GM19463 (cell line): Measurements from ENCODE around the gene SFMBT2.

ENCODE experiments used
- ATAC-seq: cut with Tn5 transposase; IDR thresholded peaks from one replicate; pipeline ENCODE4 v1.9.1; 2021; ENCODE audit warnings: mild to moderate bottlenecking, moderate library complexity; ENCODE audit not compliant: unreplicated experiment

SFMBT2 gene

DNA sequence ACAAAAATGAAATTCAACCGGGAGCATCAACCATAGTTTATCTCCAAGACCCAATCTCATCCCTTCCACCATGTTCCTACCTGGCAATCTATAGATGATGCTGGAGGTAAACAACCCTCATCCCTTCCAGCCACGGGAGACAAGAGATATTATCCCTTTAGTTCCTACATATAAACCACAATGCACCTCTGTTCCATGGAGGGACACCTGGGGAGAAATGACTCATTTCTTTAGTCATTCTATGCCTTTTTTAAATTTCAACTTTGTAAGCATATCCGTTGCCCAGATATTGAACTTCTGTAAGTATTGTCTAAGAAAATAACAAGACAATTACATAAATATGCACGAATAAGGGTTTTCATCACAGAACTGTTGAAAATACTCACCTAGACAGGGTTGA lies 15.5 kb upstream of the SFMBT2 start:
- ATAC-seq, result no peak

DNA sequence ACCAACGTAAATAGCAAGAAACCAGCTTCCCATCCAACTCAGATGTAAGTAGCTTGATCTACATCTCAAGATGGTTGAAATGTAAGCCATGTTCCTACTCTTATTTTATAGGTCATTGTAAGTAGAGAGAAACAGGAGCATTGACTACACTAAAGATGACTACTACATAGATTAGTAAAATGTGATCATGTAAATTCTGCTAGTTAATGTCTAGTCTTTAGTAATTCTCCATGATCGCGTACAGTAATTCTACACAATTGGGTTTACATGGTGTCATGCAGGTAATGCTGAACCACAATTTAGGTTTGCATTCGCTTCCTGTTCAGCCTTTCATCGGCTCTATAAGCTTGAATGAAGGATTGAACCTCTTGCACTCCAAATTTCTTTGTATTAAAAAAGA lies 14.9 kb upstream of the SFMBT2 start:
- ATAC-seq, result no peak

DNA sequence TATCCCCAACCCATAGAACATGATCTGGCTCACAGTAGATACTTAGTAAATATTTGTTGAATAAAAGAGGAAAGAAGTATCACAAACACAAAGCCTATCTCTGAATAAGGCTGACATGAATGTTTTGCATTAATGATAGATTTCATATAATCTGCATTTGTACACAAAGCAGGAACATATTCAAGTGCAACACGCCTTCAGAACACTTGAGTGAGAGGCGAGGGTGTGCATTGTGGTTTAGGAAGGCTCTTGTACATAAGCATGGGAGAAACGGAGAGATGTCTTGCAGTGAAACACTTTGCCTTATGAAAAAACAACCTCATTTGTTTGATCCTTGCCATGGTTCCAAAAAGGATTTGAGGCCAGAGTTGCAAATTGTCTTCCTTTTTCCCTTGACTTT lies 14.1 kb upstream of the SFMBT2 start:
- no peak for ATAC-seq

DNA sequence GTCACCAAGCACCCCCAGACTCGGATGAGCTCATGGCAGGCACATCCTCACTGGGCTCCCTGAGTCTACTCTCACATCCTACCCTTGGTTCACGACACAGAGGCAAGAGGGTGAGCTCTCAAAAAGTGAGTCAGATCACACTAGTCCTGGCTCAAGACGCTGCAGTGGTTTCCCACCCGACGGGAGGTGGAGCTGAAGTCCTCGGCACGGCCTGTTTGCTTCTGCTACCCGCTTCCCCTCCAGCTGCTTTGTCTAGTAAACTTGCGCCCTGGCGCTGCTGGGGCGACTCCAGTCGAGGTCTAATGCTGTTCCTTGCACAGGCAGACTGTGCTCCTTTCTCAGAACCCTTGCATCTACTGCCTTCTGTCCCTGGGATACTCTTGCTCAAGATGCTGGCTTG lies 13.5 kb upstream of the SFMBT2 start:
- no peak for ATAC-seq

DNA sequence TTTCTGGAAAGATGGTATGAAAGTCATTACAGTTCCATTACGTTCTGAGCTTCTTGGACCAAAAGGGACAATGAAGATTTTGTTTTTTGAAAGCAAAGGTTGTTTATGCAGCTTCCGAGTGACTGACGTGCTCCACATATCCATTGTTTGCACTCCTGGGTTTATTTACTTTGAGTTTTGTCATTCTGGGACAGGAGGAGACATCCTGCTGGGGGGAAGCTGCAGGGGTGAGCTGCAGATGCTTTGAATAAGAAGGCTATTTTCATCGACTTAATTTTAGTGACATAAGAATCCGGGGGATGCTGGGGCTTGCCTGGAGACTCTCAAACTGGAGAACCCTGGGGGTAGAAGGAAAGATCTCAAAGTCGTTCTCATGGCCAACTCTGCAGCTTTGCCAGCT lies 12.7 kb upstream of the SFMBT2 start:
- no peak for ATAC-seq

DNA sequence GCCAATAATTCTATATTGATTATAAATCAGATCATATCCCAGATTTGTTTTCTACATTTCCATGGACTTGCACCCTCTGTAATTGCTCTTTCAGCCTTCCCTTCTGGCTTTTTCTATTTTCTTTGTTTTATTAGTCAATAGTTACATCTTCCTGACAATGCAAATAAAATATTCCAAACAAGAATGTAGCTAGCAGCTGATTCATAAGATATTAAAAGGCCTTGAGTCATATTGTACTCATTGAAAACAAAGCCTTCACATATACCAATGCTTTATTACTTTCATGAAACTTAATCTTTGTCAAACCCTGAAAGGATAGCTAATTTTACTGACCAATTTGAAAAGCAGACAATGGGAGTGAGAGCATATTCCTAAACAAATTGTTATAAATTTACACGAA lies 10.7 kb upstream of the SFMBT2 start:
- no peak for ATAC-seq

DNA sequence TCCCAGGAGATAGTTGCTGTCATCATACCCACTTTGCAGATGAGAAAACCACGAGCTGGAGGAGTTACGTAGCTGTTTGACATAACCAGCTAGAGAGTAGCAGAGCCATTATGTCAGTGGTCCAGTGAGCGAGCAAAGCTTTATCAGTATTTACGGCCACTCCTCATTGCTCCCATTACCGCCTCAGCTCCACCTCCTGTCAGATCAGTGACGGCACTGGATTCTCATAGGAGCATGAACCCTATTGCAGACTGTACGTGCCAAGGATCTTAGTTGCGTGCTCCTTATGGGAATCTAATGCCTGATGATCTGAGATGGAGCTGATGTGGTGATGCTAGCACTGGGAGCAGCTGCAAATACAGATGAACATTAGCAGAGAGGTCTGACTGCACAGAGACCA lies 9.2 kb upstream of the SFMBT2 start:
- no peak for ATAC-seq

DNA sequence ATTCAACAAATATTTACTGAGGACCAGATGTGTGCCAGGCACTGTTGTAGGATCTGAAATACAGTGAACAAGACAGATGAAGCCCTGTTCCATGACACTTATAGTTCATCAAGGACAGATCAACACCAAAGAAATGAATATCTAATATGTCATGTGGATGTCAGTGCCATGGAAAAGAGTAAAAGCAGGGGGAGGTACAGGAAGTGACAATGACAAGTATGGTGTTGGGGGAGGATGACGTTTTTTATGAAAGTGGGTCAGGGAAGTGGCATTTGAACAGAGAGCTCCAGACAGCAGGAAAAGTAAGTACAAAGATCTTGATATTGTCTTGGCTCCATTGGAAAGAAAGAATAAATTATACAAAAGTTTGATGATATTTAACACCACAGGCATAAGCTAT lies 7.0 kb upstream of the SFMBT2 start:
- ATAC-seq, result no peak

DNA sequence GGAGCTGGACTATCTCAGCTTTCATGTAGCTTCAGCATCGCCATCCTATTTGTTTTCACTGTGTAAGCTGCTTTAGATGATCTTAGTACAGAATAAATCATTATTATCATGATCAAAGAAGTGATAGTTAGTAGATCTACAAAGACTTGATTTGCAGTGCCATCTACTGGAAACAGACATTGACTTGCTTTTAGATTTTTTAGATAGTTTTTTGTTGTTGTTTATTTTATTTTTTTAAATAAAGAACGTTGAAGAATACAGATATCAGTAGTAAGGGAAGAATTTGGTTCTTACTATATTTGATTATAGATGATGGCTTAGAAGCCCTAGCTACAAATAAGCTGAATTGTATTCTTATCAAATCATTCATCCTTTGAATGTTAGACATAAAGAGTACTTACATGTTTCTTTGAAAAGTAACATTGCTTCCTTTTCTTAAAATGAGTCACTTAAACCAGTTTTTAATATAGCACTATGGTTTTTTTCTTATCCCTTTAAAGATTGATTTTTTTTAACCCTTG lies 6.3 kb upstream of the SFMBT2 start:
- ATAC-seq, result no peak

DNA sequence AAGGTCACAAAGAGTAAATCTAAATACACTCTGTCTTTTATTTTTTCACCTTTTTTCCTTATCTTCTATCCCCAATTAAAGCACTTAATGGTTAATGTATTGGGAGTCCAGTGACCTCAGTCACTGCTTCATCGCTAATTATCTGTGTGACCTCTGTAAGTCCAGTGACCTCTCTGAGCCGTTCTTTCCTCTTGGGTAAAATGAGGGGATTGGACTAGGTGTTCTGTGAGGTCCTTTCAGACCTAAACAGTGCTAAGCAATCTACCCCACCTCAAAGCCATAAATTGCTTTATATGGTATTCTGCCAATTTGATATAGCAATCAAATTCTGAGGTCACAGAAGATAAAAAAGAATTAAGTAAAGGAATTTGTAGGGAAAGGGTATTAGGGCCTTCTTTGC lies 3.9 kb upstream of the SFMBT2 start:
- ATAC-seq, result no peak

DNA sequence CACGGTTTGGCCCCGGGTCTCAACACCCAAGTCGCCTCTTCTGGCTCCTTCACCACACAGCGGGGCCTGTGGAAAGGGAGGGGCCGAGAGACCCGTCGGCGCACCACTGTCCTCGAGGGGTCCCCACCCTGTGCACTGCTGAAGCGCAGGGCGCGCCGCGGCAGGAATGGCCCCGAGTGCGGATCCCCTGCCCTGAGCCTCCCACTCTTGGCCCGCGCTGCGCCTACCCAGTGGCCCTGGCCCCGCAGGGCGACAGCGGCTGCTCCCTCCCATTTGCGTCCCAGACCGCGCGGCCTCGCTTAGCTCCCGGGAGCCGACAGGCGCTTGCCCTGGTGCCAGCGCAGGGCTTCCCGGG lies 2.1 kb upstream of the SFMBT2 start:
- ATAC-seq, result no peak

DNA sequence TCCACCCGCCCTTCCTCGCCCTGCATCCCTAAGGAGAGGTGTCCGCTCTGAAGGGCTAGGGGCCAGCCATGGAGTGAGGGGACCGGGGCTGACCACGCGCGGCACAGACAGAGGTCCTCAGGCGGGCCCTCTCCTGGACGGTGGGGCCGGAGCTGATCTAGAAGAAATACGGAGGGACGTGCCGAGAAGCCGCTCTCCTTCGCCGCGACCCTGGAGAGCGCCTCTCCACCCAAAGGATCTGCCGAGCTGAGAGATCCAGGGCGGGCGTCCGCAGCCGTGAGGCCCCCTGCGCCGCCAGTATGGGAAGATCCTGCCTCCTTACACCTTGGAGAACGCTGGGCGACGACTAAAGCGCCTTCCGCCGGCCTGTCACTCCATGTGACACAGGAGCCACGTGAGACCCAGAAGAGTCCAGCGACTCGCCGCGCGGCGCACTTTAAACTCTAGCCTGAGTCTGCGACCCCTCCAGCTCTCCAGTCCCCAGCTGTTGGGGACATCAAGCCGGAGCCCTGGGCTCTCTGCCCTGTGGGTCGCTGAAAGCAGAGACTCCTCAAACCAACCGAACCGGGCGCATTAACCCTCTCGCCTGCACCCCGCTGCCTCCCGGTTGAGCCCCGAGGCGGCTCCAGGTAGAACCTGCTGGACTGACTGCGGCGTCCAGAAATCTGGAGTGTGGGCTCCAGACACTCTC lies 1.5 kb upstream of the SFMBT2 start:
- ATAC-seq, result no peak

DNA sequence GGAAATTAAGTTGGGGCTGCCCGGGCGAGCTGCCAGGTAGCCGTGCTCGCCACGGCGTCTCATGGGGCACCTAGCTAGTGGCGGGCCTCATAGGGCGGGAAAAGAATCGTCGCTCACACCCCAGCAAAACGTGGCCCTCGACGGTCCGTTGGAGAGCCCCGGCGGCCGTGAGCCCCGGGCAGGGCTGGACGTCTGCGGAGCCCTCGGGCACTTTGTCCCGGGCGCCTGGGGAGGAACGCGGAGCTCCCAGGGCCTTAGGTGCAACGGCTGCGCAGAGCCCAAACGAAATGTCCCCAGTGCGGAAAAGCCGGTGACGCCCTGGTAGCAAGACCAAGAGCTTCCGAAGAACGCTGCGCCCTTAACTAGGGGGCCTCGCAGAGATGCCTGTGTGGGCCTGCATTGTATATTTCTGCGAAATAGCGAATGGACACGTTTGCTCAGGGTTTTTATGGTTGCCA lies 866 bp upstream of the SFMBT2 start:
- no peak for ATAC-seq

DNA sequence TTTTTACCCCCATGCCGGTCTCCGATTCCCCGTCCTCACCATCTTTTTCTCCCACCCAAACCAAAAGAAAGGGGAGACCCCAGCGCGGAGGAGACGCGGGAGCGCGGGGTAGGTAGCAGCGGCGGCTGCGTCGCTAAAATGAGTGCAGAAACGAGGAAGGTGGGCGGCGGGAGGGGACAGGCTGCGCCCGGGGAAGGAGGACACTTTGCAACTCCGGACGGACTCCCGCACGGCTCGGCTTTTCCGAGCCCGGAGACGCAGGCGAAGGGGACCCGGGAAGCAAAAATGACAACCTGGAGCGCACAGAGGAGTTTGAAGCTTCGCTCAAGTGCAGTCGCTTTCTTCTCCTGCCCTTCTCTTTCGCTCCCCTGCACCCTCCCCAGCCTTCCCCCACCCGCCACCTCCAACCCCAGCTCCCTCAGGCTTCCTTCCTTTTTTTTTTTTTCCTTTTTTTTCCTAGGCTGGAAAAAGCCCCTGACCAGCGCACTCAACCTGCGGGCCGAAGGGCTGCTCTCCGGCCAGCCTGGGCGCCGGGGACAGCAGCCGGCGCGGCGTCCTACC lies 453 bp downstream of the SFMBT2 start:
- ATAC-seq, result no peak

DNA sequence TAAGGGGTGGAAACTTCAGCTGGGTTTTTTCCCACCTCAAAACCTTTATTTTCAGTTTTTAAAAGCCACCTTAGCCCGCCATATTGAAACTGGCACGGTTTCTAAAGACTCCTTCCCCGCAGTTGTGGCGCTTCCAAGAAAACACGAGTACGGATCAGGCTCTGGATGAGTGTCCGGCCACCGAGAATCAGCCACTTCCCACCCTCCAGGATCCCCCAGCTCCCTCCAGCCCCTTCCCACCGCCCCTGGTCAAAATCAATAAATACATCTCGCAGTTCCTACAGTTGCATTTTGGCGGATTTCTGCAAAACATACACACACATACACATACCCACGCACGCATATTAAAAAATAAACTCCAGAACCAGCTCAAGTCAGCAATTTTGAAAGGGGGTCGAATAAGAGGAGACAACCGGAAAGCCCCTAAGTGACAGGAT lies 1.1 kb downstream of the SFMBT2 start:
- ATAC-seq, result peak; percentile 4

DNA sequence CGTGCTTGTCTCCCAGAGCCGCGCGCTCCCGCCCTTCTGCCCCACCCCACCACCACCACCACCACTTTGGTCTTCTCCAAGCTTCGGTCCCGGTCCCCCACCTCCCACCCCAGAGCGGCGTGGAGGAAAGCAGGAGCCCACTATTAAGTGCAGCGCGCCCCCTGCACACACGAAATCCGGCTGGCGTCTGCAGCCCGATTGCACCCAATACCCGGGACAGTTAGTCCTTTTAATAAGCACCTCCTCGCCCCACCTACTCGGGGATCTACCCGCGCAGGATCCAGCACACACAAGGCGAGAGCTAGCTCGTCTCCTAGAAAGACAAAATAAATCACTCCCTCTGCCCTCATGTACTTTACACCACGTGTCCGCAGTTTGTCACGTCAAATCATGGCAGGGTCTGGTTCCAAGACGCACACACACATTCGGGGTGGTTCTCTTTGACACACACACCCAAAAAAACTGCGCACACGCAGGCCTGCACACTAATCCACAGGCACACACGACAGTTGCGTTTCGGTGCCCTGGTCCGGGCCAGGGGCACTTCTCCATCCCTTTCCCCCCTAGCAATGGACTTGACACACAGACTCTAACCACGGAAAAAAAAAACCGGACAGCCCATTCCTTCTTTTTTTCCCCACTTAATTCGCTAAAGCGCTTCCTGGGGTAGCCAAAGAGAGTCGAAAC lies 1.6 kb downstream of the SFMBT2 start:
- ATAC-seq, result peak; percentile 47

DNA sequence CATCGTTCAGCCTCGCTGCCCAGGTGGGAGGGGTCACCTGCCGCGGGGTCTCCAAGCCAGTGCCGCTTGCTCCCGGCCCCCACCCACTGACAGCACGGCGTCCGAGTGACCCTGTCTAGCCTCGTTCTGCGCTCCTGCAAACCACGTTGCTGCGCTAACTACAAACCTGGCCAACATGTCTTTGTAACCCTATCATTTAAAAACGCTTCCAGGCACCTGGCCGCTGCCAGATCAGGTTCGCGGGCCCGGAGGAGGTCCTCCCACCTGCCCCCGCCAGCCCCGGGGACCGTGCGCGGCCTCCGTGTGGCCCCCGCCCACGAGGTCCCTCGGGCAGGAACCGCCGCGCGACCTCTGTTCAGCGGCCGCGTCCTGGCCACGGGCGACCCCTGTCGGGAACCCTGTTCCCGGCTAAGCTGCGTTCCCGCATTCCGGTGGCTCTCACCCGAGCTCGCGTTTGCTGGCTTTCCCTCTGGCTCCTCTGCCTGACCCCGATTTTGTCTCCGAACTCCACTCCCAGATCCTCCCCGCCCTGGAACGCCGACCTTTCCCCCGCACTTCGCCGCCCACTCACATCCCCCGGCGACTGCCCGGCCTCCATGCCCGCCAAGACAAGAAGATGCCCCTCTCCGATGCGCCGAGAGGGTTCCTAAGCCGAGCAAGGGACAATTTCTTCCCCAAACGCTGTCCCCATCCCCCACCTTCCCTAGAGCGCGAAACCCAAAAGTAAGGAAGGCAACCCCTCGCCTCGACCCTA lies 2.4 kb downstream of the SFMBT2 start:
- ATAC-seq, result peak; percentile 35

DNA sequence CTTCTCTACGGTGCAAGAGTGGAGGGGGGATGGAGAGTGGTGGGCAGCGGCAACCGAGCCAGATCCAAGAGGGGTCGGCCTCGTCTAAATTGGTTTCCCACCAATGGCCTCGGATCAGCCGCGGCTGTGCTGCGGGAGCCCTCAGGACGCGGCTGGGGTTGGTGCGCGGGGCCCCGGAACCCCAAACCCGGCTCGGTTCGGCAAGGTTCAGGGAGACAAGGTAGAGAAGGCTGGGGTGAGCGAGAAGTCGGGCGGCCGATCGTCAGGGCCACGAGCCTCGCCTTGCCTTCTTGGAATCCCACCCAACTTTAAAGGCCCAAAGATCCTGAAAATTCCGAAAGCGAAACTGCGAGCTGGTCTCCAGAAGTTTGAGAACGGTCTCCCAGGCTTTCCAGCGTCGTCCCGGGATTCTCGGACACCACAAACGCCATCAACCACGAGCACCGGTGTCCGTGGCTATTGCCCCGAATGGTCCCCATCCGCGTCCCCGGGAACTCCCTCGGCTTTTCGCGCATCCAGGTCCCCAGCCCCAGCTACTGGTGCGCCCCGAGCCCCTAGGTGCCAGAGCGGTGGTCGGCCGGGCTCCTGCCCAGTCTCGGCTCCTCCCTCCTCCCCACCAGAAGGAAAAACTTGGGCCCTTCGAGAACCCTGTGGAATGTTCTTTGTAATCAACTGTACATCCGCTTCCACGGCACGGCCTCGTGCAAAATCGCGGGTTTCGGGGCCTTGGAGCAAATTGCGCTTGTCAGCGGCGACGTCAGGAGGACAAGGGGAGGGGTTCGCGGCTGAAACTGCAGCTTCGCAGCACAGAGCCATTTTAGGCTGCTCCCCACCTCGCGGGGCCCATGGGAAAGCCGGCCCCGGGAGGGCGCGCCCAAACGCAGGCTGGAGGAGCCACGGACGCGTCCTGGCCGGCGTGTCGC lies 3.2 kb downstream of the SFMBT2 start:
- peak; percentile 13 for ATAC-seq

DNA sequence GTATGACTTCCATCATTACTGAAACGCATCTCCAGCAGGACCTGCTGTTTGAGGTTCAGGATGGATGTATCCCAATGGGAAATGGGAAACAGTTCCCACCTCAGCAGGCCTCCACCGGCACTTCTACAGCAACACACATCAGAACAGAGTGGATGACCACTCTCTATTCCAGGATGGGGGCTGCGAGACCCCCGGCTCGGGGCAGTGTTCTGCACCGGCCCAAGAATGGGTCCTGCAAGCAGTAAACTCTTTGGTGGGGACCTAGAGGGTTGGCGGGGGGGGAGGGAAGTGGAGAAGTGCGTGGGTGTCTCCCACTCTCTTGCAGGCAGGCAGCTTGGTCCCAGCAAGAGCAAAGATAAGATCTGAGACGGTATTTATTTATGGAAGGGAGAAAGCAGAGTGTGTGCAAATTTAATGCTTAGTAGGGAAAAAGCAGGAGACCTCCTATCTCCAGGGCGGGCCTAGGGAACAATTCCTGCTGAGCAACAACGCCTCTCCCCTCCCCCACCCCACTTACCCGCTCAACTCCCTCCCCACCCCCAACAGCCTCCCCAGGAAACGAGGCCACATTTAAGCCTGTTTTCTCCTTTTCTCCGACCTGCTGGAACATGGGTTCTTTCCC lies 4.0 kb downstream of the SFMBT2 start:
- ATAC-seq, result no peak

DNA sequence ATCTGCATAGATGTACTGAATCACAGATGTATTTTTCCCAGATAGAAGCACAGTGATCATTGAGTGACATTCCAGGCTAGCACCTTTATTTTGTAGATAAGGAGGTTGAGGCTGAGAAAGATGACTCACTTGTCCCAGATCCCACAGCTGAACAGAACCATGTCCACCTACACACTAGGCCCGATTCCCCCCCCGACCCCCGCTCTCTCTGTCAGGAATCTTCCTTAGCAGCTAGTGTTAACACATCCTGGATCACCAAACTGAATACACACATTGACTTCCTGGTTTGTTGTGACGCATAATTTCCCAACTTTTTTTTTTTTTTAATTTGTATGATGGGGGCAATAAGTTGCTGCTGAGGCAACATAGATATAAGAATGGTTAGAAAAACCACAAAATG lies 5.2 kb downstream of the SFMBT2 start:
- no peak for ATAC-seq
